Right ventricle myocardium superior (tissue), 1 donor: Measurements from ENCODE around the gene KRT8. TPM values are rescaled to one million over a fixed set of nuclear protein-coding genes. Genes with fewer than 3 reads are reported as not detected.
A peak's percentile ranks its signal among the peaks of the same experiment; 100 is the strongest.
"Not testable (repeated sequence)": the region's sequence is repeated elsewhere in the genome, so short reads cannot be mapped to it uniquely, and the experiment has no call there.

Experiments
- ATAC-seq: fragments of 200-7000 bp; cut with Tn5 transposase; one replicate; pipeline ENCODE4 v1.9.1; 2020; ENCODE audit warnings: mild to moderate bottlenecking; ENCODE audit not compliant: poor library complexity
- DNase-seq: peaks from one replicate; pipeline ENCODE4 v3.0.0-alpha.2; 2020
- intact Hi-C: fragments of 100-400 bp; cut with DNase I; formaldehyde crosslinking; loops from one replicate; pipeline ENCODE4 v1.11.2; 2022
- long read RNA-seq: library from polyadenylated mRNA; unstranded; transcript quantifications from one replicate; pipeline ENCODE4 v2.0.0, GENCODE V29; 2021
- total RNA-seq: library from RNA; stranded (reverse); fragmentation: NEBNext Ultra II Directional; extraction: Animal tissue kit (Norgen Biotek cat#: 25700); gene quantifications from one replicate; pipeline ENCODE4 v1.2.1, GENCODE V29; 2021
- donor health status: DM: no; HTN: yes; CAD: no; lungs with severe emphysema.

KRT8 gene
- 104 TPM for total RNA-seq
- long read RNA-seq, partial matches to known transcripts = 453 of 466 reads
- long read RNA-seq, other reads (novel, unspliced or antisense) = 13 of 466 reads

- intact Hi-C loops = not testable (repeated sequence)
- DNase-seq (peak; percentile 53), ATAC-seq (peak; percentile 70)
These were observed at the start of gene KRT8 for GRCh38 chr12:52904509-52905300. TSS of gene KRT8 (minus strand) at chr12:52905076. CDS start at chr12:52904981, 95 bp downstream.

GRCh38 chr12:52953181-52953841 lies 48.4 kb upstream of the KRT8 start:
- DNase-seq = no peak
- intact Hi-C loops = no loop called here
- ATAC-seq = no peak

GRCh38 chr12:52952076-52952801 lies 47.4 kb upstream of the KRT8 start:
- no peak for ATAC-seq
- intact Hi-C loops = no loop called here
- DNase-seq = peak; percentile 46

GRCh38 chr12:52951640-52952039 lies 46.8 kb upstream of the KRT8 start:
- DNase-seq (no peak), ATAC-seq (no peak)
- intact Hi-C loops = no loop called here

- intact Hi-C loops = no loop called here
- no peak for ATAC-seq
- no peak for DNase-seq
These were observed 46.2 kb upstream of the KRT8 start for GRCh38 chr12:52951126-52951525.

- DNase-seq (no peak), ATAC-seq (no peak)
- intact Hi-C loops = no loop called here
These were observed 45.7 kb upstream of the KRT8 start for GRCh38 chr12:52950553-52950952.

GRCh38 chr12:52949413-52950331 lies 44.8 kb upstream of the KRT8 start:
- DNase-seq (no peak), ATAC-seq (peak; percentile 42)
- intact Hi-C loops = no loop called here

- ATAC-seq (no peak), DNase-seq (no peak)
- intact Hi-C loops = no loop called here
These were observed 43.0 kb upstream of the KRT8 start for GRCh38 chr12:52947738-52948423.

- no peak for ATAC-seq
These were observed 42.1 kb upstream of the KRT8 start for GRCh38 chr12:52946797-52947547.

GRCh38 chr12:52946334-52946733 lies 41.5 kb upstream of the KRT8 start:
- DNase-seq (no peak), ATAC-seq (no peak)
- intact Hi-C loops = no loop called here

More at GRCh38 chr12:52946797-52947547, 42.1 kb upstream of the KRT8 start:
- intact Hi-C loops = no loop called here
- DNase-seq = no peak

GRCh38 chr12:52945389-52946232 lies 40.7 kb upstream of the KRT8 start:
- ATAC-seq (no peak), DNase-seq (no peak)
- intact Hi-C loops = no loop called here

GRCh38 chr12:52944683-52945388 lies 40.0 kb upstream of the KRT8 start:
- ATAC-seq (no peak), DNase-seq (no peak)
- intact Hi-C loops = no loop called here

GRCh38 chr12:52942901-52943181 lies 38.0 kb upstream of the KRT8 start:
- no peak for DNase-seq
- intact Hi-C loops = no loop called here
- no peak for ATAC-seq

GRCh38 chr12:52942066-52942900 lies 37.4 kb upstream of the KRT8 start:
- DNase-seq = no peak
- no peak for ATAC-seq
- intact Hi-C loops = no loop called here

GRCh38 chr12:52929538-52929937 lies 24.7 kb upstream of the KRT8 start:
- DNase-seq (no peak), ATAC-seq (no peak)
- intact Hi-C loops = no loop called here
